Panc1 (cell line): ENCODE results near the gene HORMAD2.

Experiments
- POLR2AphosphoS5 ChIP-seq: IDR thresholded peaks from 2 replicates; pipeline ENCODE4 v1.6.1; 2012; ENCODE audit warnings: mild to moderate bottlenecking, low read depth, low read length, moderate library complexity
- SIN3A ChIP-seq: IDR thresholded peaks from 2 replicates; pipeline ENCODE4 v1.6.1; 2012; ENCODE audit warnings: low read depth, mild to moderate bottlenecking, low read length, moderate library complexity, borderline replicate concordance; ENCODE audit not compliant: insufficient read depth
- TCF7L2 ChIP-seq: IDR thresholded peaks from 2 replicates; pipeline ENCODE4 v1.6.1; 2011; ENCODE audit warnings: mild to moderate bottlenecking, low read depth, low read length, inconsistent platforms
- TF ChIP-seq, protein P1 (sequence below): fragments of 450-650 bp; IDR thresholded peaks from 2 replicates; pipeline ENCODE4 v1.5.1; 2017; ENCODE audit warnings: mild to moderate bottlenecking

- TF ChIP-seq, protein P1, sequence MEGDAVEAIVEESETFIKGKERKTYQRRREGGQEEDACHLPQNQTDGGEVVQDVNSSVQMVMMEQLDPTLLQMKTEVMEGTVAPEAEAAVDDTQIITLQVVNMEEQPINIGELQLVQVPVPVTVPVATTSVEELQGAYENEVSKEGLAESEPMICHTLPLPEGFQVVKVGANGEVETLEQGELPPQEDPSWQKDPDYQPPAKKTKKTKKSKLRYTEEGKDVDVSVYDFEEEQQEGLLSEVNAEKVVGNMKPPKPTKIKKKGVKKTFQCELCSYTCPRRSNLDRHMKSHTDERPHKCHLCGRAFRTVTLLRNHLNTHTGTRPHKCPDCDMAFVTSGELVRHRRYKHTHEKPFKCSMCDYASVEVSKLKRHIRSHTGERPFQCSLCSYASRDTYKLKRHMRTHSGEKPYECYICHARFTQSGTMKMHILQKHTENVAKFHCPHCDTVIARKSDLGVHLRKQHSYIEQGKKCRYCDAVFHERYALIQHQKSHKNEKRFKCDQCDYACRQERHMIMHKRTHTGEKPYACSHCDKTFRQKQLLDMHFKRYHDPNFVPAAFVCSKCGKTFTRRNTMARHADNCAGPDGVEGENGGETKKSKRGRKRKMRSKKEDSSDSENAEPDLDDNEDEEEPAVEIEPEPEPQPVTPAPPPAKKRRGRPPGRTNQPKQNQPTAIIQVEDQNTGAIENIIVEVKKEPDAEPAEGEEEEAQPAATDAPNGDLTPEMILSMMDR: no peak
- TF ChIP-seq POLR2AphosphoS5 (no peak), SIN3A (no peak), TCF7L2 (no peak)
Measured at GRCh38 chr22:30167734-30168133, 87.5 kb downstream of the HORMAD2 start.
